ENCODE measurements around the gene BTRC. TPM values are rescaled to one million over a fixed set of nuclear protein-coding genes. Genes with fewer than 3 reads are reported as not detected.
"Not testable (repeated sequence)": the region's sequence is repeated elsewhere in the genome, so short reads cannot be mapped to it uniquely, and the experiment has no call there.

The BTRC gene
- total RNA-seq, 1 experiment from 2014 or later = 19.4 TPM

- no TSS peak for BruUV-seq (replicated peaks)
- Mint-ChIP-seq H3K9me3 (ENCODE audit: unreplicated experiment) (no peaks in the 10 kb centered on the region), H3K36me3 (ENCODE audit: insufficient read depth, unreplicated experiment) (peaks cover 10% of the 10 kb centered on the region), H3K27me3 (ENCODE audit: insufficient read depth, unreplicated experiment) (no peaks in the 10 kb centered on the region), H3K4me3 (ENCODE audit: unreplicated experiment) (no peak overlapping the region), H3K4me1 (ENCODE audit: insufficient read depth, unreplicated experiment) (peaks cover 11% of the 10 kb centered on the region), H3K27ac (ENCODE audit: low read depth, unreplicated experiment) (no peak overlapping the region)
- CTCF ChIA-PET = no interaction called here
- DNase-seq (ENCODE audit: unreplicated experiment) = no peak
- no peak for TF ChIP-seq CTCF (IDR thresholded peaks at IDR 0.05; ENCODE audit: unreplicated experiment)
- intact Hi-C loops (cut with micrococcal nuclease) = no loop called here
- POLR2A ChIA-PET = interaction anchor here (2.7 kb wide), 1 partner anchor 9 kb away, joined by 13 read pairs; the partner anchor contains the start of gene BTRC
Measured at GRCh38 chr10:101363850-101364400, 10.0 kb downstream of the BTRC start.

- CTCF ChIA-PET = interaction anchor here (0.5 kb wide), 1 partner anchor 14 kb away, joined by 3 read pairs; no protein-coding TSS in a partner anchor
Measured at GRCh38 chr10:101364721-101365120, 10.8 kb downstream of the BTRC start.

GRCh38 chr10:101367569-101368453, 13.8 kb downstream of the BTRC start:
- Mint-ChIP-seq H3K27me3 (ENCODE audit: insufficient read depth, unreplicated experiment) (no peaks in the 10 kb centered on the region), H3K4me1 (ENCODE audit: insufficient read depth, unreplicated experiment) (peaks cover 19% of the 10 kb centered on the region), H3K27ac (ENCODE audit: low read depth, unreplicated experiment) (peak overlapping the region; percentile 86), H3K36me3 (ENCODE audit: insufficient read depth, unreplicated experiment) (peaks cover 10% of the 10 kb centered on the region), H3K4me3 (ENCODE audit: unreplicated experiment) (peak overlapping the region; percentile 63), H3K9me3 (ENCODE audit: unreplicated experiment) (no peaks in the 10 kb centered on the region)
- TF ChIP-seq CTCF (IDR thresholded peaks at IDR 0.05; ENCODE audit: unreplicated experiment) = no peak
- peak; percentile 91 for DNase-seq (ENCODE audit: unreplicated experiment)
- POLR2A ChIA-PET = interaction anchor here (0.5 to 3.1 kb wide), 13 partner anchors 12 to 1278 kb away, joined by 3 to 64 read pairs (median 4); partner anchors contain the start of gene BTRC
- CTCF ChIA-PET = interaction anchor here (0.7 to 1.7 kb wide), 6 partner anchors 11 to 154 kb away, joined by 3 to 8 read pairs (median 3); no protein-coding TSS in a partner anchor
- BruUV-seq (replicated peaks) = no TSS peak
- intact Hi-C loops (cut with micrococcal nuclease) = no loop called here

More at GRCh38 chr10:101364721-101365120, 10.8 kb downstream of the BTRC start:
- Mint-ChIP-seq H3K4me3 (ENCODE audit: unreplicated experiment) (no peak overlapping the region), H3K9me3 (ENCODE audit: unreplicated experiment) (no peaks in the 10 kb centered on the region), H3K4me1 (ENCODE audit: insufficient read depth, unreplicated experiment) (peaks cover 18% of the 10 kb centered on the region), H3K27ac (ENCODE audit: low read depth, unreplicated experiment) (no peak overlapping the region), H3K36me3 (ENCODE audit: insufficient read depth, unreplicated experiment) (peaks cover 10% of the 10 kb centered on the region), H3K27me3 (ENCODE audit: insufficient read depth, unreplicated experiment) (no peaks in the 10 kb centered on the region)
- intact Hi-C loops (cut with micrococcal nuclease) = no loop called here
- no peak for DNase-seq (ENCODE audit: unreplicated experiment)
- no peak for TF ChIP-seq CTCF (IDR thresholded peaks at IDR 0.05; ENCODE audit: unreplicated experiment)
- POLR2A ChIA-PET = interaction anchor here (2.7 kb wide), 1 partner anchor 10 kb away, joined by 13 read pairs; the partner anchor contains the start of gene BTRC
- no TSS peak for BruUV-seq (replicated peaks)

GRCh38 chr10:101373063-101373462, 19.1 kb downstream of the BTRC start:
- TF ChIP-seq CTCF (IDR thresholded peaks at IDR 0.05; ENCODE audit: unreplicated experiment) = no peak
- H3K4me3 Mint-ChIP-seq (ENCODE audit: unreplicated experiment) = no peak overlapping the region
- H3K4me1 Mint-ChIP-seq (ENCODE audit: insufficient read depth, unreplicated experiment) = peaks cover 16% of the 10 kb centered on the region
- no peak for DNase-seq (ENCODE audit: unreplicated experiment)
- peaks cover 19% of the 10 kb centered on the region for H3K36me3 Mint-ChIP-seq (ENCODE audit: insufficient read depth, unreplicated experiment)
- no peaks in the 10 kb centered on the region for H3K27me3 Mint-ChIP-seq (ENCODE audit: insufficient read depth, unreplicated experiment)
- H3K27ac Mint-ChIP-seq (ENCODE audit: low read depth, unreplicated experiment) = no peak overlapping the region
- ChIA-PET CTCF (interaction anchor here (2.0 kb wide), 1 partner anchor 160 kb away, joined by 6 read pairs; no protein-coding TSS in a partner anchor), POLR2A (interaction anchor here (1.6 kb wide), 1 partner anchor 12 kb away, joined by 4 read pairs; no protein-coding TSS in a partner anchor)
- intact Hi-C loops (cut with micrococcal nuclease) = no loop called here
- H3K9me3 Mint-ChIP-seq (ENCODE audit: unreplicated experiment) = peaks cover 15% of the 10 kb centered on the region
- BruUV-seq (replicated peaks) = no TSS peak

- BruUV-seq (replicated peaks); H3K27ac Mint-ChIP-seq (ENCODE audit: low read depth, unreplicated experiment); CTCF ChIA-PET; DNase-seq (ENCODE audit: unreplicated experiment); intact Hi-C loops (cut with micrococcal nuclease); H3K4me3 Mint-ChIP-seq (ENCODE audit: unreplicated experiment); H3K27me3 Mint-ChIP-seq (ENCODE audit: insufficient read depth, unreplicated experiment): not testable (repeated sequence)
- Mint-ChIP-seq H3K4me1 (ENCODE audit: insufficient read depth, unreplicated experiment) (peaks cover 13% of the 10 kb centered on the region), H3K36me3 (ENCODE audit: insufficient read depth, unreplicated experiment) (peaks cover 19% of the 10 kb centered on the region), H3K9me3 (ENCODE audit: unreplicated experiment) (peaks cover 15% of the 10 kb centered on the region)
- POLR2A ChIA-PET = interaction anchor here (1.6 kb wide), 1 partner anchor 11 kb away, joined by 4 read pairs; no protein-coding TSS in a partner anchor
Measured at GRCh38 chr10:101373993-101374392, 20.0 kb downstream of the BTRC start.
